ENCODE measurements around the gene GEMIN5. TPM values are rescaled to one million over a fixed set of nuclear protein-coding genes. Genes with fewer than 3 reads are reported as not detected.
A peak's percentile ranks its signal among the peaks of the same experiment; 100 is the strongest.

Gene GEMIN5
- total RNA-seq, 6 experiments from 2014 or later: 16.5 to 22.5 (median 17.6) TPM

GRCh38 chr5:154948313-154948712 lies 10.3 kb upstream of the GEMIN5 start:
- TF ChIP-seq CTCF (IDR thresholded peaks at IDR 0.05): no peak
- no peak overlapping the region for H3K27ac Mint-ChIP-seq
- no peak for DNase-seq
- H3K4me3 Mint-ChIP-seq: no peak overlapping the region
- H3K36me3 Mint-ChIP-seq (ENCODE audit: low read depth): no peaks in the 10 kb centered on the region
- H3K27me3 Mint-ChIP-seq (ENCODE audit: insufficient read depth): no peaks in the 10 kb centered on the region
- no peaks in the 10 kb centered on the region for H3K9me3 Mint-ChIP-seq
- peaks cover 11% of the 10 kb centered on the region; the same call in 1 of the 2 replicates for H3K4me1 Mint-ChIP-seq (ENCODE audit: low read depth)

GRCh38 chr5:154947778-154948177 lies 9.8 kb upstream of the GEMIN5 start:
- Mint-ChIP-seq H3K36me3 (ENCODE audit: low read depth) (no peaks in the 10 kb centered on the region), H3K27ac (no peak overlapping the region), H3K4me3 (no peak overlapping the region), H3K9me3 (no peaks in the 10 kb centered on the region), H3K4me1 (ENCODE audit: low read depth) (peaks cover 16% of the 10 kb centered on the region; the same call in 1 of the 2 replicates), H3K27me3 (ENCODE audit: insufficient read depth) (no peaks in the 10 kb centered on the region)
- DNase-seq: no peak
- no peak for TF ChIP-seq CTCF (IDR thresholded peaks at IDR 0.05)

GRCh38 chr5:154945695-154946301 lies 7.8 kb upstream of the GEMIN5 start:
- DNase-seq: no peak
- TF ChIP-seq CTCF (IDR thresholded peaks at IDR 0.05): peak; percentile 84
- Mint-ChIP-seq H3K9me3 (no peaks in the 10 kb centered on the region), H3K4me1 (ENCODE audit: low read depth) (peaks cover 23% of the 10 kb centered on the region), H3K27ac (no peak overlapping the region), H3K27me3 (ENCODE audit: insufficient read depth) (no peaks in the 10 kb centered on the region; the same call in 1 of the 2 replicates), H3K4me3 (no peak overlapping the region), H3K36me3 (ENCODE audit: low read depth) (no peaks in the 10 kb centered on the region)

GRCh38 chr5:154944716-154945115 lies 6.7 kb upstream of the GEMIN5 start:
- no peak for TF ChIP-seq CTCF (IDR thresholded peaks at IDR 0.05)
- no peak for DNase-seq
- H3K27ac Mint-ChIP-seq: no peak overlapping the region
- no peak overlapping the region for H3K4me3 Mint-ChIP-seq
- peaks cover 20% of the 10 kb centered on the region for H3K4me1 Mint-ChIP-seq (ENCODE audit: low read depth)
- no peaks in the 10 kb centered on the region for H3K36me3 Mint-ChIP-seq (ENCODE audit: low read depth)
- H3K9me3 Mint-ChIP-seq: no peaks in the 10 kb centered on the region
- no peaks in the 10 kb centered on the region; the same call in 1 of the 2 replicates for H3K27me3 Mint-ChIP-seq (ENCODE audit: insufficient read depth)

- no peak for DNase-seq
- H3K4me1 Mint-ChIP-seq (ENCODE audit: low read depth): peaks cover 21% of the 10 kb centered on the region
- no peaks in the 10 kb centered on the region; the same call in 1 of the 2 replicates for H3K27me3 Mint-ChIP-seq (ENCODE audit: insufficient read depth)
- no peaks in the 10 kb centered on the region for H3K36me3 Mint-ChIP-seq (ENCODE audit: low read depth)
- no peak for TF ChIP-seq CTCF (IDR thresholded peaks at IDR 0.05)
- no peak overlapping the region for H3K4me3 Mint-ChIP-seq
- no peaks in the 10 kb centered on the region for H3K9me3 Mint-ChIP-seq
- no peak overlapping the region for H3K27ac Mint-ChIP-seq
Observed at GRCh38 chr5:154943527-154943926, 5.5 kb upstream of the GEMIN5 start.
